Hepatocyte (in vitro differentiated cells): Measurements from ENCODE around the gene HSD17B2.

Experiments used
- EZH2 ChIP-seq: fragments of 200-600 bp; sonication (generic); IDR thresholded peaks from 2 replicates; pipeline ENCODE4 v1.6.1; 2016; ENCODE audit warnings: antibody characterized with exemption, mild to moderate bottlenecking, borderline replicate concordance
- EZH2phosphoT487 ChIP-seq: fragments of 200-600 bp; sonication (generic); IDR thresholded peaks from one replicate; pipeline ENCODE4 v1.6.1; 2018; ENCODE audit warnings: antibody characterized with exemption, mild to moderate bottlenecking, low read depth, moderate library complexity; ENCODE audit not compliant: unreplicated experiment, severe bottlenecking
- TF ChIP-seq, protein P1 (sequence below): fragments of 200-600 bp; sonication (generic); IDR thresholded peaks from 2 replicates; pipeline ENCODE4 v1.5.1; 2016; ENCODE audit warnings: antibody characterized with exemption, mild to moderate bottlenecking; ENCODE audit not compliant: poor library complexity

DNA sequence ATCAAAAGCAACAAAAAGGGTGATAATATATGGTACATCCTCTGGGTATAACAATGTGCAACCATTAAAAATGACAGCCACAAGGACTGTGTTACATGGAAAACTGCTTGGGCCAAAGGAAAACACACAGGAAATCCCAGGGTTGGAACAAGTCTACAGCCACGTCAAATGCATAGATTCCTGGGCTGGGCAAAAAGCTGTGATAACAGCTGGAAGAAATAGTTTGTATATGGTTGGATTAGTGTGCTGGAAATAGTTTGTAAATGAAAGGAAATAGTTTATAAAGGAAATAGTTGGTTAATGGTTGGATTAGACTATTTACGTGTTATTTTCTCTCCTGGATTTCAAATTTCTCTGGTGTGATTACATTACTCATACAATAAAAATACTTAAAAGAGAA lies 2.6 kb downstream of the HSD17B2 start:
- TF ChIP-seq, protein P1, sequence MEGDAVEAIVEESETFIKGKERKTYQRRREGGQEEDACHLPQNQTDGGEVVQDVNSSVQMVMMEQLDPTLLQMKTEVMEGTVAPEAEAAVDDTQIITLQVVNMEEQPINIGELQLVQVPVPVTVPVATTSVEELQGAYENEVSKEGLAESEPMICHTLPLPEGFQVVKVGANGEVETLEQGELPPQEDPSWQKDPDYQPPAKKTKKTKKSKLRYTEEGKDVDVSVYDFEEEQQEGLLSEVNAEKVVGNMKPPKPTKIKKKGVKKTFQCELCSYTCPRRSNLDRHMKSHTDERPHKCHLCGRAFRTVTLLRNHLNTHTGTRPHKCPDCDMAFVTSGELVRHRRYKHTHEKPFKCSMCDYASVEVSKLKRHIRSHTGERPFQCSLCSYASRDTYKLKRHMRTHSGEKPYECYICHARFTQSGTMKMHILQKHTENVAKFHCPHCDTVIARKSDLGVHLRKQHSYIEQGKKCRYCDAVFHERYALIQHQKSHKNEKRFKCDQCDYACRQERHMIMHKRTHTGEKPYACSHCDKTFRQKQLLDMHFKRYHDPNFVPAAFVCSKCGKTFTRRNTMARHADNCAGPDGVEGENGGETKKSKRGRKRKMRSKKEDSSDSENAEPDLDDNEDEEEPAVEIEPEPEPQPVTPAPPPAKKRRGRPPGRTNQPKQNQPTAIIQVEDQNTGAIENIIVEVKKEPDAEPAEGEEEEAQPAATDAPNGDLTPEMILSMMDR = no peak
- TF ChIP-seq EZH2phosphoT487 = no peak
- TF ChIP-seq EZH2 = no peak
